ENCODE measurements around the gene SLC22A7.

The SLC22A7 gene

DNA sequence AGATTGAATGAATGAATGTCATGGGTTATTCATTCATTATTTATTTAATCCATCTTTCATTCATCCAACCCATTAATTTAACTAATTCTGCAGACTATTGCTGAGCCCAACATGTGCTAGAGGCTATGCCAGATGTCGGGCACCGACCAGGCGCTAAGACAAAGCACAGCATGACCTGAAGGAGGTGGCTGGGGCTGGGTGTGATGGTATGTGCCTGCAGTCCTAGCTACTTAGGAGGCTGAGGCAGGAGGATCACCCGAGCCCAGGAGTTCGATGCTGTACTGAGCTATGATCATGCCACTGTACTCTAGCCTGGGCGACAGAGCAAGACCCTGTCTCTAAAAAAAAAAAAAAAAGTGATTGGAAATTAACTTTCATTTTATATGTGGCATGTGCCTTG, 5.7 kb upstream of the SLC22A7 start:
- Histone ChIP-seq H3K4me3 (ENCODE audit: low read depth, low read length) (no peak overlapping the region), H2AFZ (no peak overlapping the region), H3K9ac (no peak overlapping the region), H3K4me2 (ENCODE audit: low read length) (no peak overlapping the region), H3K79me2 (no peaks in the 10 kb centered on the region), H3K4me1 (no peaks in the 10 kb centered on the region), H3K36me3 (ENCODE audit: control insufficient read depth, insufficient read depth, low read length) (no peaks in the 10 kb centered on the region), H3K27me3 (ENCODE audit: control insufficient read depth, insufficient read depth, low read length) (no peaks in the 10 kb centered on the region), H3K27ac (no peak overlapping the region), H3K9me3 (ENCODE audit: control insufficient read depth, low read length) (no peaks in the 10 kb centered on the region)
- TF ChIP-seq, protein P1, sequence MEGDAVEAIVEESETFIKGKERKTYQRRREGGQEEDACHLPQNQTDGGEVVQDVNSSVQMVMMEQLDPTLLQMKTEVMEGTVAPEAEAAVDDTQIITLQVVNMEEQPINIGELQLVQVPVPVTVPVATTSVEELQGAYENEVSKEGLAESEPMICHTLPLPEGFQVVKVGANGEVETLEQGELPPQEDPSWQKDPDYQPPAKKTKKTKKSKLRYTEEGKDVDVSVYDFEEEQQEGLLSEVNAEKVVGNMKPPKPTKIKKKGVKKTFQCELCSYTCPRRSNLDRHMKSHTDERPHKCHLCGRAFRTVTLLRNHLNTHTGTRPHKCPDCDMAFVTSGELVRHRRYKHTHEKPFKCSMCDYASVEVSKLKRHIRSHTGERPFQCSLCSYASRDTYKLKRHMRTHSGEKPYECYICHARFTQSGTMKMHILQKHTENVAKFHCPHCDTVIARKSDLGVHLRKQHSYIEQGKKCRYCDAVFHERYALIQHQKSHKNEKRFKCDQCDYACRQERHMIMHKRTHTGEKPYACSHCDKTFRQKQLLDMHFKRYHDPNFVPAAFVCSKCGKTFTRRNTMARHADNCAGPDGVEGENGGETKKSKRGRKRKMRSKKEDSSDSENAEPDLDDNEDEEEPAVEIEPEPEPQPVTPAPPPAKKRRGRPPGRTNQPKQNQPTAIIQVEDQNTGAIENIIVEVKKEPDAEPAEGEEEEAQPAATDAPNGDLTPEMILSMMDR (IDR thresholded peaks at IDR 0.05), result no peak

DNA sequence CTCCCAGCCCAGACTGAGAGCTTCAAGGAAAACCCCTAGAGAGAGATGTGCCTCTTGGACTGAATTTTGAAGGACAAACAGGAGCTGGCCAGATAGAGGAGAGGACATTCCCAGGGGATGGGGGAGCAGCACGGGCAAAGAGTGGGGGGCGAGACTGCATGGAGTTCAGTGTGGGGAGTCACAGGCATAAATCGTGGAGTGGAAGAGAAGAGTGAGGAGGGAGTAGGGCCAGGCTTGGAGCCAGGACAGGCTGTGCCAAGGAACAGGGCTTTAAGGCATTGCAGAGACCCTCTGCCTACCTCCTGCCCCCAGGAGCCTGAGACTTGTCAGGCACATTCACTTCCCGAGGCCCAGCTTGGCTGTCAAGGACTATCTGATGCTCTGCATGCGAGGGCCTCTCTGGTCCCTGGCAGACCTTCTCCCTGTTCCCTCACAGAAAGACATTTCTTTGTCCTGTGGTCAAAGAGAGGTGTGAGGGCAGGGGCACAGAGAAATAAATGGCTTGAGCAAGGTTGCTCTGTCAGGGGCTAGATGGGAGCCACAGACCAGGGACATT, 5.2 kb upstream of the SLC22A7 start:
- Histone ChIP-seq H3K4me1 (no peaks in the 10 kb centered on the region), H3K9ac (no peak overlapping the region), H3K27me3 (ENCODE audit: control insufficient read depth, insufficient read depth, low read length) (no peaks in the 10 kb centered on the region), H3K9me3 (ENCODE audit: control insufficient read depth, low read length) (no peaks in the 10 kb centered on the region), H3K4me3 (ENCODE audit: low read depth, low read length) (no peak overlapping the region), H2AFZ (no peak overlapping the region), H3K27ac (no peak overlapping the region), H3K36me3 (ENCODE audit: control insufficient read depth, insufficient read depth, low read length) (no peaks in the 10 kb centered on the region), H3K79me2 (no peaks in the 10 kb centered on the region), H3K4me2 (ENCODE audit: low read length) (no peak overlapping the region)
- TF ChIP-seq, protein P1 (IDR thresholded peaks at IDR 0.05), result no peak

DNA sequence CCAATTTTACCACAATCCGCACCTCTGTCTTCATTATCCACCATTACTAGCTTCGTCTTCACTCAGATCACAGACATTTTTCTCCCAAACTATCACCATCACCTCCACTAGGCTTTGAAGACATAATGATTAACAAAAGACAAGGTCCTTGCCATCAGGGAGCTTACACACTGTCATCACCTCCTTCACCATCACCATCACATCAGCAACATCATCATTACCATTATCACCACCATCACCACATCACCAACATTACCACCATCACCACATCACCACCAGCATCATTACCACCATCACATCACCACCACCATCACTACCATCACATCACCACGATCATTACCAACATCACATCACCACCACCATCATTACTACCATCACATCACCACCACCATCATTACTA, 4.4 kb upstream of the SLC22A7 start:
- no peak overlapping the region for H3K4me3 ChIP-seq (ENCODE audit: low read depth, low read length)
- TF ChIP-seq, protein P1 (IDR thresholded peaks at IDR 0.05), result no peak
- H2AFZ ChIP-seq, result no peak overlapping the region
- no peak overlapping the region for H3K27ac ChIP-seq
- H3K36me3 ChIP-seq (ENCODE audit: control insufficient read depth, insufficient read depth, low read length), result no peaks in the 10 kb centered on the region
- H3K9ac ChIP-seq, result no peak overlapping the region
- H3K4me1 ChIP-seq, result no peaks in the 10 kb centered on the region
- no peaks in the 10 kb centered on the region for H3K27me3 ChIP-seq (ENCODE audit: control insufficient read depth, insufficient read depth, low read length)
- H3K9me3 ChIP-seq (ENCODE audit: control insufficient read depth, low read length), result no peaks in the 10 kb centered on the region
- H3K4me2 ChIP-seq (ENCODE audit: low read length), result no peak overlapping the region
- H3K79me2 ChIP-seq, result no peaks in the 10 kb centered on the region

DNA sequence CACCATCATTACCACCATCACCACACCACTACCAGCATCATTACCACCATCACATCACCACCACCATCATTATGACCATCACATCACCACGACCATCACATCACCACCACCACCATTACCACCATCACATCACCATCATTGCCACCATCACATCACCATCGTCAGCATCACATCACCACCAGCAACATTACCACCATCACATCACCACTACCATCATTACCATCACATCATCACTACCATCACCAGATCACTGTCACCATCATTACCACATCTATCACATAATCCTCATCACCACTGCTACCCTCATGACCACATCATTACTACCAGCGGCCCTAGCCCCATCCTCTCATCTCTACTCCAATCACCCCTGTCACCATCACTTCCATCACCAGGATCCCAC, 3.5 kb upstream of the SLC22A7 start:
- TF ChIP-seq, protein P1 (IDR thresholded peaks at IDR 0.05), result no peak
- Histone ChIP-seq H3K4me2 (ENCODE audit: low read length) (no peak overlapping the region), H3K9ac (no peak overlapping the region), H3K27ac (no peak overlapping the region), H3K27me3 (ENCODE audit: control insufficient read depth, insufficient read depth, low read length) (no peaks in the 10 kb centered on the region), H2AFZ (no peak overlapping the region), H3K4me3 (ENCODE audit: low read depth, low read length) (no peak overlapping the region), H3K4me1 (no peaks in the 10 kb centered on the region), H3K79me2 (no peaks in the 10 kb centered on the region), H3K36me3 (ENCODE audit: control insufficient read depth, insufficient read depth, low read length) (no peaks in the 10 kb centered on the region), H3K9me3 (ENCODE audit: control insufficient read depth, low read length) (no peaks in the 10 kb centered on the region)

DNA sequence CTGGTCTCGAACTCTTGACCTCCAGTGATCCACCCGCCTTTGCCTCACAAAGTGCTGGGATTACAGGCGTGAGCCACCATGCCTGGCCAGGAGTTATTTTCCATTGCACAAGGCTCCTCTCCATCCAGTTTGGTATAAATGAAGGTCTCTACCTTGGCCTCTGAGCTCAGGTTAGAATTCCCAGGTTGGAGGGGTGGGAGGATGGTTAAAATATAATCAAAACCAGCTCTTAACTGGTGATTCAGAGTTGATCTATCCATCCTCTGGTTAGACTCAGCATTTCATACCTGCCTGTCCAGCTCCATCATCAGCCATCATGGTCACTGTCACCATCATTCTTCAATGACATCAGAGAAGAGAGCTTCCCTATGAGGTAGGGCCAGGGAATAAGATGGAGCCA, 2.6 kb upstream of the SLC22A7 start:
- Histone ChIP-seq H3K4me2 (ENCODE audit: low read length) (no peak overlapping the region), H3K9me3 (ENCODE audit: control insufficient read depth, low read length) (no peaks in the 10 kb centered on the region), H3K4me3 (ENCODE audit: low read depth, low read length) (no peak overlapping the region), H3K27me3 (ENCODE audit: control insufficient read depth, insufficient read depth, low read length) (no peaks in the 10 kb centered on the region), H2AFZ (no peak overlapping the region), H3K9ac (no peak overlapping the region), H3K4me1 (no peaks in the 10 kb centered on the region), H3K36me3 (ENCODE audit: control insufficient read depth, insufficient read depth, low read length) (no peaks in the 10 kb centered on the region), H3K79me2 (no peaks in the 10 kb centered on the region), H3K27ac (no peak overlapping the region)
- TF ChIP-seq, protein P1 (IDR thresholded peaks at IDR 0.05), result no peak

Measured in parathyroid adenoma (tissue), 2 donors.